ENCODE results near the gene PALM2AKAP2.

PALM2AKAP2 gene
- long read RNA-seq, donor 1, partial matches to known transcripts = 6 of 6 reads
- long read RNA-seq, donor 1, other reads (novel, unspliced or antisense) = 0 of 6 reads
- long read RNA-seq, donor 2 = 0 reads
- long read RNA-seq, donor 3, partial matches to known transcripts = 5 of 5 reads
- long read RNA-seq, donor 3, other reads (novel, unspliced or antisense) = 0 of 5 reads
- long read RNA-seq, donor 4 = 0 reads
- long read RNA-seq, donor 5 = 0 reads
- long read RNA-seq, donor 6, partial matches to known transcripts = 0 of 2 reads
- long read RNA-seq, donor 6, other reads (novel, unspliced or antisense) = 0 of 2 reads
- long read RNA-seq, donor 7 = 0 reads
- long read RNA-seq, donor 8, partial matches to known transcripts = 0 of 1 reads
- long read RNA-seq, donor 8, other reads (novel, unspliced or antisense) = 0 of 1 reads

DNA sequence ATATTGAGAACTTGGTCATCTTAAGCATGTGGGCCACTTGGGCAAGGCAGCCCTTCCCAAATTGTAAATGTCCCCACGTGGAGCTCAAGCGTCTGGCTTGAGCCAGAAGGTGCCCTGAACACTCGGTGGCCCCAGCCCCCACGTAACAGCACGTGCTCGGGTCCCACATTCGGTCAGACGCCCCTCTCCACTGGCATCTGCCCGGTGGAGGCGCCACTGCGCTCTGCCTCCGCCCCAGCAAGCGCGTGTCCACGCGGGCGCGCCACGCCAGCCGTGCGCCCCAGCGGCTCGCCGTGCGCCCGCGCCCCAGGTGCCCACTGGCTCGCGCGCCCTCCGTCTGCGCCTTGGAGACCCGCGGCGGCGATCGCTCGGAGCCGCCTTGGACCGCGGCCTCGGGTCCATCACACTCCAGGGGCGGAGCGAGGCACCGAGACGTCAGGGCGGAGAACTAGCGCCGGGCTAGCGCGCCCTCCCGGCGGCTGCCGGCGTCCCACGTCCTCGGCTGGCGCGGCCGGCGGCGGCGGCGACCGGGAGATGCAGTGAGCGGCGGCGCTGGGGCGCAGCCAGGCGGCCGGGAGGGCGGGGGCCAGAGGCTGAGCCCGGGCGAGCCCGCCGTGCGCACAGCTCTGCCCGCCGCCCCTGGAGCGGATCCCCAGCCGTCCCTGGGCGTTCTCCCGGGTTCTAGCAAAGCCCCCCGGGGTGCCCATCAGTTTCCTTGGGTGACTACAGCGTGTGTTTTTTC, at the start of gene PALM2AKAP2:
PALM2AKAP2 (plus strand) TSS at position 488 of the 742 bp plus-strand sequence. CDS start 291 bp downstream, outside the sequence.
- peak; percentile 88 for DNase-seq

DNA sequence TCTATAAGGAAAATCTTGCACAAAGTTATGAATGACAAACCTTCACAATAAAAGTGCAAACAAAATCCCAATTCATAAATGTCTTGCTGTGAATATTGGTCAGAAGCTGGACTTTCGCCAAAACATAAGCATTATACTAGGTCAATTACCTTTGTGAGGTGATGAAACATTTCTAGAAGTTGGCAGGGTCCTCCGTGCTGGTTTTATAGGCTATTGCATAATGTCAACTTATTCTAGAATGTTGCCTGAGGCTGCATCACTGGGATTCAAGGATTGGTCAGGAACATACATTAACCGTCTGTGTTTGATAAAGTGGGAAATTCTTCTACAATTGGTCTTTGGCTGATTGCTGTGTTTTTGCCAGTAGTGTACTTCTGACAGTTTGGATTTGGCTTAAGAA, 49.8 kb upstream of the PALM2AKAP2 start:
- DNase-seq = no peak

DNA sequence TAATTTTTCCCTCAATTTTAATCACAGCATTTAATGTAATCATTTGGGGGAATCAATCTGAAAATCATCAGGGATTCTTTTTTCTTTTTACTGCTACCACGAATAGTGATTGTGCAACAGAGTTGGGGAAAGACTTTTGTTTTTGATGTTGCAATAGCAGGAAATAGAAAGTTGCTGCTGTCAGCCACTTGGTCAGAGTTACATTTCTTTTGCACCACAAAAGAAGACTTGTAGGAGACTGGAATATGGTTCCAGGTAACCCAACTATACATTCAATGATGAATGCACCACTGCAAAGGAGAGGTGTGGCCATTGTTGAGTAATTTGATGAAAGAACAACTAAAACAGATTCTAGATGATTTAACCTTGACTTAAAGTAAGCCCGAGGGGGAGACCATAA, 46.3 kb upstream of the PALM2AKAP2 start:
- no peak for DNase-seq

DNA sequence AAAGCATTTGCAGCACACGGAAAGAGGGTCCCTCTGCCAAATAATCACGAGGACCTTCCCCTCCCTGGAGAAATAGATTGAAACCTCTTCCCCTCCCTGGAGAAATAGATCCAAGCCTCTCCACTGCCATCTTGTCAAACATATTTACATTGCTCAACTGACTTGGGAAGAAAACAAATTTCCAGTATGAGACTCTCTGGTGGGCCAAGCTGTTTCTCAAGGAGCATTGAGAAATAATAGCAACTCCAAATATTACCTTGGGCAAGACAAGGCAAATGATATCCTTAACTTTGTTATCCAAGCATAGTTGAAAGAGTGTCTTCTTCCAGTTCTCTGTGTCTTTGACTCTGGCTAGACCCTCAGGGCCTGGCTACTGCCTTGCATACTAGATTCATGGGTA, 45.2 kb upstream of the PALM2AKAP2 start:
- no peak for DNase-seq

DNA sequence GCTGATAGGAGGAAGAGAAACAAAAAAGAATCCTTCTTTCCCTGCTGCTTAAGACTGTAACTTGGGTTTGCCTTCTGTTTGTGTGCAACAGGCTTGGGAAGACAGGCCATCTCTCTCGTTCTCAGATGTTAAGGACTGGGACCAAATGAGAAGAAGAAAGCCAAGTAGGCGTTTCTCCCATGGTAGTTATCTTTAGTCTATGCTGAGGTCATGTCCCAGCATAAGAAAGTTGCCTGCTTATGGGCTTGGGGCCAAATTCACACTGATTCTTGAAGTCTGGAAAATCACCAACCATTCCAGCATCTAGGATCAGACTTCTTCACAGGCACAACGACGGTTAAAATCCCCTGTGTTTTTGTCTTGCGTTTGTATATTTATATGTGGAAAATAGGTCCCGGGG, 44.2 kb upstream of the PALM2AKAP2 start:
- no peak for DNase-seq

DNA sequence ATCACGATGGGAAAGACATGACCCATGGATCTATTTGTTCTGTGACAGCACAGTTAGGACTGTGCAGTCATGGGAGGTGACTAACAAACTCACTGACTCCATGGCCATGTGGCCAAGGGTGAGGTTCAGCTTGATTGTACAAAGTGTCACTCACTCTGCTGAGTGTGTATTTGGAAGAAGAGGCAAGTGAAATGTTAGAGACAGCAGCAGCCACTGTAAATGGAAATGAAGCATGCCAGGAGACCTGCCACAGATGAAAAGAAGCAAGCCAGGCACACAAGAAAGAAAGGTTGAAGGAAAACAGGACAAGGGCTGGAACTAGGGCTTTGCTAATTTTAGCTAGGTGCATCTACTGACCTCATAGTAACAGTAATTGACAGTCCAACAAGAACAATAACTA, 42.7 kb upstream of the PALM2AKAP2 start:
- no peak for DNase-seq

DNA sequence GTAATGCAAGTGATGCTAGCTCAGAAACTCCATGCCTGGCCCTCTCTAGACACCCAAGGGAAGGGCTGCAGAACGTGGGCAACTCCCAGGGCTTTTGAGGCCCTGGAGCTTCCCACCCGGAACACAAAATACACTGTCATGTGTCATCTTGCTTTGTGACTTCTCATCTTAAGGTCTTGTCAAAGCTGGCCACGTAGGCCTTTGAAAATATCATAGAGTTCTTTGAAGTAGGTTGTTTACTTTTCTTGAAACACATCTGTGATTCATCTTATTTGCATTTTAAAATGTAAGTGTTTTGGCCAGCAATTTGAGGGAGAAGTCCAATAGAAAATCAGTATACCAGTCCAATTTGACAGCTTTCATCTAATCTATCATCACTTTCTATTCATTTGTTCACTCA, 40.2 kb upstream of the PALM2AKAP2 start:
- DNase-seq = no peak

DNA sequence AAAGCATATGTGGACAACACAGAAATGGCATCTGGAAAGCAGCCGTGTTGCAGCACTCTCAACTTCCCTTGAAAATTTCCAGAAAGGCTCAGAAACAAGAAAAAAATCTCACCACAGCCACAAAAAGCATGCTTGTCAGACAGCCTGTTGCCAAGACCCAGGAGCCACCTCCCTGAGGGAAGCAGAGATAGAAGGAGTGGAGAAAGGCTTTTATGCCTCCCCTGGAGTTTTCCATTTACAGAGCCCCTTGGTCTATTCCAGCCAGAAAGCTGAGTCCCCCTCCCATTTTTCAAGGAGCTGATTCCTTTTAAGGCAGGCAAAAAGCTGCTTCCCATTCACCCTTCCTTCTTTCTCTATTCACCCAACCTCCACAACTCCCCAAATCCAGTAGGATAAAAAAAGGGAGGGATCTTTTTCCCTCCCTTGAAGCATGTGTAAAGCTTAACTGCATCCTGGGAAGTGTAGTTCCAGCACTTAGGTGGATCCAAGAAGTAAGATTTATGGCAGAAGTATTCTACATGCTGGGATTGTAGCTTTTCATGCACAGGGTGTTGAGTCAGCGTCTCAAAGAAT, 37.1 kb upstream of the PALM2AKAP2 start:
- no peak for DNase-seq

DNA sequence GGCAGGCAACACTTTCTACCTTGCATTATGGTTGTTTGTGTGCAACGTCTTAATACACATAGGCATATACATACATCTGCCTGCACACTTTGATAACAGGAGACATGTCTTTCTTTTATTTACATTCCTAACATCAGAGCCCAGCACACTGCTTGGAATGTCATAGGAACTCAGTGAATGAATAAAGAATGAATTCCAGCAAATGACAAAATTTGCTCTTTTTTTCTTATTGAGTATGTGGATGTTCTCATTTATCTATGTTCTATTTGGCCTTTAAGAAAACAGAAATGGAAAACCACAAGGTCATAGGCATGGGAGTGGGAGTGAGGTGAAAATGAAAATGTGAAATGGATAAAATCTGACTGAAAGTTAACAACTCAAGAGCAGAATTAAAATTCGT, 36.3 kb upstream of the PALM2AKAP2 start:
- DNase-seq = no peak

DNA sequence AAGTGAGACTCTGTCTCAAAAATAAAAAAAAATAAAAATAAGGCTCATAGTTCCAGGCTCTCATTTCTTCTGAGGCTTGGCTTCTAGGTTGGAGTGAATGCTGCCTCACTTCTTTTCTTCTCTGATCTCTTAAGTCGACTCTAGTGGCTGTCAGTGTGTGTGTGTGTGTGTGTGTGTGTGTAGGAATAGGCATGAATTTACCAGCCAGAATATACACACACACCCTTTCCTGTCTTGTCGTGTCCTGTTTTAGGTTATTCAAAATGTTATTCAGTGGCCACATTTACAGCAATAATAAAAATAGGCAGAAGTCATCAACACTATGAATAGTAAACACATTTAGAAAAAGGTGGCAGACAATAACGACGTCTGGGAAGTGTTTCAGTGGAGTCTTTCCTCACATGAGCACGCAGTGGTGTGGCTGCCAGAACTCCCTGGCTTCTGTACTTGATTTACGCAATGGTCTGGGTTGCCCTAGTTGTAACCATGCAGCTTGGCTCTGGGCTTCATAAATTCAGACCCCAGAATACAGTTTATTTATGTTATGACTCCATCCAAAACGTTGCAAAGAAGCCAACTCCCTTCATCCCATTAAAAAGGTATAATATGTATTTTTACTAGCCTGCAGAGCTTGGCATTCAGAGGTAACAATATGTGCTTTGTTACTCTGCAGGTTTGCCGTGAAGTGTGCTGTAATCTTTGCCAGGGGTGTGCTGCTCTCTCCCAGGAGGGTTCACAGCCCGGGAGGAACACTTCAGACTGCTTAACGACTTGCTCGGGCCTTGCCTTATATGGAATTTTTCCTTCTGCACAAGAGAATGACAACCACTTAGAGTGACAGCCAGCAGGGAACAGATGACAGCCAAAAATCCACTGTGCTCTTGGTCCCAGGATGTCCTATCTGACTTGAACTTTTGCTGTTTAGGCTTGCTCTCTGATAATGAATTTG, 34.4 kb upstream of the PALM2AKAP2 start:
- peak; percentile 17 for DNase-seq

DNA sequence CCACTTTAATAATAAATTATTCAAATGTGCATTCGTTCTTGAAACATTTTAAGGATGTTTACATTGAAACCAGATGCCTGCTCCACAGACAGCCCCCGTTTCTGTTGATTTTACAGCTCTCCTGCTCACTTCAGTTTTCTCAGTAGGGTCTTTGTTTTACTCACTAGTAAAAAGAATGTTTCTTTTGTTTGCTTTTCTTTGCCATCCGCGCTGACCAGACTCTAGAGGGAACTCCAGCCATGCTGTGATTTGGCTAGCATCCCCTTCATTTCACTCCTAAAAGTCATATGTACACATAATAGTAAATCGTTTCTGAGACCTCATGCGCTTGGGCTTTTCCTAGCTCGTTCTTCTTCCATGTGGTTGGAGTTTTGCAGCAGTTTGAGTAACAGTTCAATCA, 28.7 kb upstream of the PALM2AKAP2 start:
- DNase-seq = peak; percentile 24

DNA sequence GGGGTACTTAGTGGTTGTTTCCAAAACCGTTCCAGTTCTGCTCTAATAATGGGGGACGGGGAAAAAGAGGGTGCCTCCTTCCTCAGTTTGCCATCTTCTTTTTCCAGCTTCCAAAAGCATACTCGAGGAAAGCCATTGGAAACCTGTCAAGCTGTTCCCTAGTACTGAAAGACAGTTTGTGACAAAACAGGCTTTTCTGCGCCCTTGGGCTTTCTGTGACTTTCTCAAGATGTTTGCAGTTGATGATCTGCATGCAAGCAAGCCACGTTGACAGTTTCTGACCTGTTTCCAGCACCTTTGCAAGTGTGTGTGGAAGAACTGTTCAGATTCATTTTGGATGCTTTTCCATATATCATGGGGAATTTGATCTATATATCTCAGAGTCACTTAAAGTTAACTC, 26.7 kb upstream of the PALM2AKAP2 start:
- no peak for DNase-seq

DNA sequence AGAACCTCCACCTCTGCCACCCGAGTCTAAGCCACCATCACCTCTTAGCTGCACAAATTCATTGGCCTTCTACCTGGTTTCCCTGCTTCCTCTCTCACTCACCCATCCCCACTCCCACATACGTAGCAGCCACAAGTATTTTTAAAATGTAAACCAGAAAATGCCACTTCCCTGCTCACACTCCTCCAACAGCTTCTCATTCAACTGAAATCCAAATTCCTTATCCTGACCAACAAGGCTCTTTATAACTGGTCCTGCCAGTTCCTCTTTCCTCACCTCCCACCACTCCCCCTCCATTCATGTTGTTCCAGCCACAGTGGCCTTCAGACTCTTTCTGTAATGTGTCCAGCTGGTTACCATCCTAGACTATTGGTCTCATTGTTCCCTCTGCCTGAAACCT, 25.0 kb upstream of the PALM2AKAP2 start:
- no peak for DNase-seq

DNA sequence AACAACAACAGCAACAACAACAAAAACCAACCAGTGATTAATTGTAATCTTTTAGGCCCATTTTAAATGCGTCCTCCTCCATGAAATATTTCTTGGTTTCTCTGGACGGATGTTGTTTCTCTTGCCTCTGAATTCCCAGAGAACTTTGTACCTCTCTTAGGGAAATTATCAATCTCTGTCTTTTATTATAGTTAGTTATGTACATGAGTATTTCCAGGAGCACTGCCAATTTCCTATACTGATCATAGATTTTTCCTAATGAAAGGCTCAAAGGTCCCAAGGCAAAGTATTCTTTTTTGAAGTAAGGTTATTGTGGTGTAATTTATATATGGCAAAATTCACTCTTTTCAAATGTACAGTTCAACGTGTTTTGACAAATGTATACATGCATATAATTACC, 20.4 kb upstream of the PALM2AKAP2 start:
- DNase-seq = no peak

DNA sequence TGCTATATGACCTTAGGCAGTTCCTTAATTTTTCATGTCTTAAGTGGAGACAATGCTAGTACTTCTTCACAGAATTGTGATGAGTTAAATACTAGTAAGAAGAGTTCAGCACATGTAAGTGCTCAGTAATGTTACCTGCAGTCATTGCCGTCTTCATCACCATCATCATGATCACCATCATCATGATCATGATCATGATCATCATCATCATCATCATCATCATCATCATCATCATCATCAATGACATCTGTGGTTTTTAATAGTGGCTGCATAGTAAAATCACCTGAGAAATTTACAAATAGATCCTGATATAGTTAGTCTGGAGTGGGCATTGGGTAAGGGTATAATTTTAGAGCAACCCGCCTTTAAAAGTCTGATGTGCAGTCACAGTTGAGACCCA, 14.7 kb upstream of the PALM2AKAP2 start:
- no peak for DNase-seq

DNA sequence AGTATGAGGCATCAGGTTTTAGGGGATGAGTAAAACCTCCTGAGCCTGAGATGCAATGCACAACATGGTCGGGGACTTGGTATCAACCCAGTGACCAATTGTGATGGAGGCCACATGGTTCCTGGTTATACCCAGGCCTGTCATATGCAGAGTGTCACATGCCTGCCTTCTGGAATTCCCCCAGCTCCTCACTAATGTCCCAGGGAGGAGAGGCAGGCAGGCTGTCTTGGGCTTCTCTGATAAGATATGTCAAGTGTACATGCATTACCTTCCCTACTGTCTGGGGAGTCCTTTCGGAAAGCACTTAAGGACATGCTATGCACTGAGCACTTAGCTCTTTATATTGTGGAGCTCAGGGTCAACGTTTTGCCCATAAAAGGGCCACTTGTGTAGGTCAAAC, 14.2 kb upstream of the PALM2AKAP2 start:
- no peak for DNase-seq

DNA sequence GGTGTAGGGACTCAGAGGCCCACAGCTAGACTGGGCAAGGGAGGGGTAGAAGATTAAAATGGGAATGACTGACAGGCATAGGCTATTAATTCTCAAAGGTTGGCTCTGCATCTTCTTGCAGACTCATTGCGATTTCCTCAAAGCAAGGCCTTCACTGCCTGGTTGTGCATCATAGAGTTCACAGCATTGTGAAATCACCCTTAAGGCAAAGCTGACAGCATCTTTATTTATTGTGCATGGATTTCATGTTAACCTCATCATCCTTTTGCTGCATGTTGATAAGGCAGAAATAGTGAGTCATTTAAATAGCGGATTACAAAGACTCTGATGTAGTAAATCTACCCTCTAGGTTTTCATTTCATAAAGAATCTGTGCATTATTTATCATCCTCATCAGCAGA, 13.6 kb upstream of the PALM2AKAP2 start:
- no peak for DNase-seq

DNA sequence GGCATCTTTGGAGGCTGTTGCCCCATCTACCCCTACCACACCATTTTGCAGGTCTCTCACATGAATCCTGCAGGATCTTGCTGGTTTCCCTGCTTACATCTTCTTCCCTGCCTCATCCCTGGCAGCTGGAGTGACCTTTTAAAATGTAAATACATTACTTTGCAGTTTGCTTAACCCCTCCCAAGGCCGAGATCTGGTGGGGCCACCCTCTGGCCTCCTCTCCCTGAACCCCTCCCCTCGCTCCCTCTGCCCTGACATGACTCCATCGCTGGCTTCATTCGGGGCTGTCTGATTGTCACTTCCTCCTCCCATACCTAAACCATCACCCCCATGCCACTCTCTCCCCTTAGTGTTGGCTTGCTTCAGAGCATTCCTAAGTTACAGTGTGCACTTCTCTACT, 12.6 kb upstream of the PALM2AKAP2 start:
- no peak for DNase-seq

DNA sequence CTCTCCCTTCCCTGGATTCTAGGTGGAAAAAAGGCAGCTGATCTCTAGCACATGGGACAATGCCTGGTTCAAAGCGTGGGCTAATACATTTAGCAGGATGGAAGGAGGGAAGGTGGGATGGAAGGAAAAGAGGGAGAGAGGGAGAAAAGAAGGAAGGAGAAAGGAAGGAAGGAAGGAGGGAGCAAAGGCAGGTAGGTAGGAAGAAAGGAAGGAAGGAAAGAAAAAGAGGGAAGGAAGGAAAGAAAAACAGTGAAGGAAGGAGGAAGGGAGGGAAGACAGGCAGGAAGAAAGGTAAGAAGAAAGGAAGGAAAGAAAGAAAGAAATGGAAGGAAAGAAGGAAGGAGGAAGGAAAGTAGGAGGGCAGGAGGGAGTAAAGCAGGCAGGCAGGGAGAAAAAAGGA, 12.2 kb upstream of the PALM2AKAP2 start:
- no peak for DNase-seq

DNA sequence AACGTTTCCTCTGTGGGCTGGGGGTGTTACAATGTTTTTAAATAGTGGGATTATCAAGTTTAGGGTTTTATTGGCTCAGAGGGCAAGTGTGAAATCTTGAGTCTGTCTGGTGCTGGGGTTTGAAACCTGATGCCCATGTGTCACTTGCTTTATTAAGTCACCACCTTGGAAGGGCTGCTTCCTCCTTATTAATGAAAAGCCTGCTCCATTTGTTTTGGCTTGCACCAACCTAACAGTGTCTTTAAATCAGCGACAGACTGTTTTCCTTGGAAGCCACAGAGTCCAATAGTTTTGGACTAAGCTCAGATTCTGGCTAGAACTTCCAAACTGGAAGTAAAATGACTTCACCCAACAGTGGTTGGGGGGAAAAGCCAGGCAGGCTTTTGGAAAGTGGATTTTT, 10.7 kb upstream of the PALM2AKAP2 start:
- no peak for DNase-seq

DNA sequence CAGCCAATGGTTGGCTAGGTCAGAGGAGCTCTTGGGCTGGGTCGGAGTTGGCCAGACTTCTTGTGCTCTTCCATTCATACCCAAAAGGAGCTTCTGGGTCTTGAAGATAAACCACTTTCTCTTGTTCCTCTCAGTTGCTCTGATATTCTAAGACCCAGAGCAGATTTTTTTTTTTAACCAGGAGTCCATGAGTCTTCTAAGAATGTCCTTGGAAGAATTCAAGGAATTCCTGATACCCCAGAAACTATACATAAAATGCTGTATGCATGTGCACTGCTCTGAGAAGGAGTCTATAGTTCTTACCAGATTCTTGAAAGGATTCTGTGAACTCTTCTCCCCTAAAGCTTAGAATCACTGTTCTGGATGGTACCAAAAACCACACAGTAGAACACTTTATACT, 9.9 kb upstream of the PALM2AKAP2 start:
- DNase-seq = no peak

DNA sequence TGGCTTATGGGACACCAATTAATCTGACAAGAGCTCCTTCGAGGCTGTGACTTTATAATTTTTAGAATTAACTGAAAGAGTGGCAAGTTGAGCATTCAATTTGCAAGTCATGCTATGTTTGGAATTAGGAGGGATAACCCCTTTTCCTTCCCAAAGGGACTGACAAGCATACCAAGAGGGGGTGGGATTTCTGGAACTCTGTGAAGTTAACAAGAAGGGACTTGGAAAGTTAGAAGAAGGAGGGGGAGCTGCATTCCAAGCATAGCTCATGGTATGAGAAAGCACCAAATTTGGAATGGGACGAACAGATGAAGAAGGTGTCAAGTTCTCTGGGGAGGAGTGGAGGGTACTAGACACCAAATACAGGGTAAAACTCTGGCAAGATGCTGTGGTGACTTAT, 8.9 kb upstream of the PALM2AKAP2 start:
- no peak for DNase-seq
